Ovary (tissue), 9 donors: ENCODE data around the gene NACAD. TPM values are rescaled to one million over a fixed set of nuclear protein-coding genes. Genes with fewer than 3 reads are reported as not detected.
A peak's percentile ranks its signal among the peaks of the same experiment; 100 is the strongest.

Experiments used
- DNase-seq, 5 donors: peaks; one replicate each; pipeline ENCODE4 v3.0.0-alpha.2; 2019 to 2020
- H3K27ac ChIP-seq, 2 donors: fragments of 200-600 bp; one replicate each; pipeline versions ENCODE4 v1.5.1 to v1.8.0; 2019 to 2022
- H3K27me3 ChIP-seq: fragments of 200-600 bp; one replicate; pipeline ENCODE4 v1.8.0; 2022
- H3K36me3 ChIP-seq: fragments of 200-600 bp; sonication (generic); one replicate; pipeline ENCODE4 v1.5.1; 2019
- H3K4me1 ChIP-seq: one replicate; pipeline ENCODE4 v1.8.1; 2013; ENCODE audit warnings: mild to moderate bottlenecking, moderate library complexity; ENCODE audit not compliant: insufficient read depth
- H3K4me3 ChIP-seq: fragments of 200-600 bp; sonication (generic); one replicate; pipeline ENCODE4 v1.5.1; 2017
- H3K9me3 ChIP-seq, 2 donors: fragments of 200-600 bp in 1 of 2; sonication (generic) in 1 of 2; one replicate each; pipeline versions ENCODE4 v1.5.1 to v1.8.1; 2013 to 2019; ENCODE audit warnings: mild to moderate bottlenecking in 1 of 2, moderate library complexity in 1 of 2
- CTCF ChIP-seq, 3 donors: fragments of 450-650 bp in 2 of 3; fragments of 200-600 bp in 1 of 3; IDR thresholded peaks; one replicate each; pipeline versions ENCODE4 v1.5.1 to v1.8.0; 2016 to 2022; ENCODE audit warnings: antibody characterized with exemption in 3 of 3, mild to moderate bottlenecking in 1 of 3
- EP300 ChIP-seq: sonication (generic); formaldehyde crosslinking; IDR thresholded peaks from one replicate; pipeline ENCODE4 v1.6.1; 2017; ENCODE audit warnings: antibody characterized with exemption
- POLR2A ChIP-seq: fragments of 450-650 bp; IDR thresholded peaks from one replicate; pipeline ENCODE4 v1.6.1; 2017; ENCODE audit warnings: antibody characterized with exemption, mild to moderate bottlenecking, moderate library complexity
- whole genome bisulfite sequencing, 3 donors: extraction: QIAGEN DNeasy Blood & Tissue Kit in 1 of 3; methylation state at CpG; one replicate each; pipeline versions ENCODE4 v1.1.5 to v1.1.7; 2013 to 2017; 5-methylcytosine and 5-hydroxymethylcytosine counted together
- intact Hi-C, 4 donors: fragments of 100-400 bp; cut with DNase I; formaldehyde crosslinking; loops; one replicate each; pipeline versions ENCODE4 v1.11.0 to v1.15.1; 2022 to 2023
- polyA plus RNA-seq, 2 donors: library from polyadenylated mRNA; stranded (reverse); fragments of 200-250 nt in 1 of 2; fragments of 350-450 nt in 1 of 2; fragmentation: Illumina TruSeq in 1 of 2; extraction: RNeasy Lipid Tissue Mini Kit (QIAGEN cat#74804) in 1 of 2; gene quantifications; one replicate each; pipeline ENCODE4 v1.2.3, GENCODE V29; 2013 to 2014
- total RNA-seq, 7 donors: library from RNA; depleted of rRNA in 2 of 7; stranded (reverse); fragments of >200 nt in 2 of 7; fragmentation: NEBNext Ultra II Directional in 3 of 7; extraction: Animal tissue kit (Norgen Biotek cat#: 25700) in 3 of 7; gene quantifications; one replicate each; pipeline versions ENCODE4 v1.1.0 to v1.2.4, GENCODE V29; 2016 to 2023
- donor health status: DM: no; HTN: no; CAD: no; lungs with moderate emphysema.
- donor health status: DM: no; HTN: no; CAD: no.
- donor health status: Bipolar disorder and iron deficiency.
- donor health status: DM: yes; HTN: yes; CAD: no.
- donor health status: DM: no; HTN: no; CAD: no.
- donor health status: DM: yes; HTN: yes; CAD: no.

NACAD gene
- total and polyA plus RNA-seq, 9 donors = 4.1 to 24.1 (median 11.0) TPM

GRCh38 chr7:45102785-45103712 is 14.3 kb upstream of the NACAD start:
- H3K4me1 ChIP-seq = no peaks in the 10 kb centered on the region
- TF ChIP-seq POLR2A (no peak), EP300 (no peak), CTCF (IDR thresholded peaks at IDR 0.05) (no peak)
- 86 to 91% (median 87%) methylated on average over 14 of the region's 14 CpGs for WGBS, 3 donors
- no peaks in the 10 kb centered on the region for H3K9me3 ChIP-seq
- no peak overlapping the region for H3K27ac ChIP-seq
- H3K36me3 ChIP-seq = no peaks in the 10 kb centered on the region
- DNase-seq = peak in 1 of 5 donors; percentile 9
- intact Hi-C loops = loop anchor here in 1 of 4 donors (10.0 kb wide), 1 partner anchor 98 kb away; the partner anchor contains the start of gene CCM2
- no peaks in the 10 kb centered on the region for H3K27me3 ChIP-seq
- no peak overlapping the region for H3K4me3 ChIP-seq

- Histone ChIP-seq H3K4me3 (no peak overlapping the region), H3K9me3 (no peaks in the 10 kb centered on the region), H3K27me3 (no peaks in the 10 kb centered on the region), H3K27ac (no peak overlapping the region), H3K4me1 (no peaks in the 10 kb centered on the region), H3K36me3 (no peaks in the 10 kb centered on the region)
- DNase-seq = no peak
- intact Hi-C loops = loop anchor here in 1 of 4 donors (10.0 kb wide), 1 partner anchor 97 kb away; the partner anchor contains the start of gene CCM2
- no peak for TF ChIP-seq EP300
- no peak for TF ChIP-seq POLR2A
- TF ChIP-seq CTCF (IDR thresholded peaks at IDR 0.05) = no peak
- 87 to 90% (median 90%) methylated on average over 12 of the region's 12 CpGs for WGBS, 3 donors
These were observed 13.0 kb upstream of the NACAD start for GRCh38 chr7:45101748-45102147.

GRCh38 chr7:45100761-45101480 is 12.2 kb upstream of the NACAD start:
- no peak overlapping the region for H3K27ac ChIP-seq
- intact Hi-C loops = loop anchor here in 1 of 4 donors (10.0 kb wide), 1 partner anchor 96 kb away; the partner anchor contains the start of gene CCM2
- WGBS, 3 donors = 86 to 94% (median 87%) methylated on average over 13 of the region's 13 CpGs
- H3K4me1 ChIP-seq = no peaks in the 10 kb centered on the region
- H3K4me3 ChIP-seq = no peak overlapping the region
- TF ChIP-seq CTCF (IDR thresholded peaks at IDR 0.05) = no peak
- TF ChIP-seq POLR2A = no peak
- TF ChIP-seq EP300 = no peak
- H3K36me3 ChIP-seq = no peaks in the 10 kb centered on the region
- DNase-seq = no peak
- no peaks in the 10 kb centered on the region for H3K27me3 ChIP-seq
- H3K9me3 ChIP-seq = no peaks in the 10 kb centered on the region
